CD1c-positive myeloid dendritic cell (primary cell): Measurements from ENCODE around the gene LRRC4C.
A peak's percentile ranks its signal among the peaks of the same experiment; 100 is the strongest.

Source experiments
- DNase-seq: peaks from one replicate; pipeline ENCODE4 v3.0.0-alpha.2; 2016; ENCODE audit errors: extremely low spot score

The LRRC4C gene

GRCh38 chr11:41328324-41328723 lies 131.1 kb downstream of the LRRC4C start:
- no peak for DNase-seq

GRCh38 chr11:41323446-41323845 lies 136.0 kb downstream of the LRRC4C start:
- DNase-seq: no peak

GRCh38 chr11:41320653-41321052 lies 138.8 kb downstream of the LRRC4C start:
- DNase-seq: no peak

GRCh38 chr11:41320238-41320637 lies 139.2 kb downstream of the LRRC4C start:
- no peak for DNase-seq

GRCh38 chr11:41319434-41319833 lies 140.0 kb downstream of the LRRC4C start:
- no peak for DNase-seq

GRCh38 chr11:41316751-41317150 lies 142.7 kb downstream of the LRRC4C start:
- no peak for DNase-seq

- DNase-seq: no peak
Observed at GRCh38 chr11:41313226-41313625, 146.2 kb downstream of the LRRC4C start.

- DNase-seq: no peak
Observed at GRCh38 chr11:41309716-41310115, 149.7 kb downstream of the LRRC4C start.

GRCh38 chr11:41309111-41309522 lies 150.3 kb downstream of the LRRC4C start:
- no peak for DNase-seq

GRCh38 chr11:41308286-41308685 lies 151.2 kb downstream of the LRRC4C start:
- no peak for DNase-seq

- DNase-seq: peak; percentile 7
Observed at GRCh38 chr11:41307296-41308080, 152.0 kb downstream of the LRRC4C start.

GRCh38 chr11:41306431-41306830 lies 153.0 kb downstream of the LRRC4C start:
- peak; percentile 49 for DNase-seq

GRCh38 chr11:41301023-41301422 lies 158.4 kb downstream of the LRRC4C start:
- no peak for DNase-seq

GRCh38 chr11:41289408-41289807 lies 170.0 kb downstream of the LRRC4C start:
- no peak for DNase-seq

GRCh38 chr11:41286751-41287150 lies 172.7 kb downstream of the LRRC4C start:
- no peak for DNase-seq

- DNase-seq: no peak
Observed at GRCh38 chr11:41284354-41284753, 175.1 kb downstream of the LRRC4C start.

GRCh38 chr11:41283191-41283930 lies 176.1 kb downstream of the LRRC4C start:
- DNase-seq: no peak

GRCh38 chr11:41282395-41282794 lies 177.1 kb downstream of the LRRC4C start:
- DNase-seq: no peak

- no peak for DNase-seq
Observed at GRCh38 chr11:41281131-41281742, 178.2 kb downstream of the LRRC4C start.

- DNase-seq: no peak
Observed at GRCh38 chr11:41274831-41275230, 184.6 kb downstream of the LRRC4C start.

GRCh38 chr11:41273908-41274307 lies 185.5 kb downstream of the LRRC4C start:
- DNase-seq: no peak

- DNase-seq: no peak
Observed at GRCh38 chr11:41267451-41267850, 192.0 kb downstream of the LRRC4C start.

- DNase-seq: no peak
Observed at GRCh38 chr11:41256041-41256440, 203.4 kb downstream of the LRRC4C start.
